Bronchial epithelial cell (primary cell): ENCODE results near the gene HNRNPUL1. TPM values are rescaled to one million over a fixed set of nuclear protein-coding genes. Genes with fewer than 3 reads are reported as not detected.

Experiments
- DNase-seq: peaks from one replicate; pipeline ENCODE4 v3.0.0-alpha.2; 2010; ENCODE audit warnings: low read depth
- FAIRE-seq: peaks from 2 replicates; lab custom pipeline; 2011; peaks lifted over from hg19 to GRCh38; lab: Jason Lieb, UNC
- H3K27me3 ChIP-seq: 2 replicates; pipeline ENCODE4 v1.5.1; 2011; ENCODE audit warnings: low read length; ENCODE audit not compliant: control insufficient read depth, insufficient read depth
- H3K36me3 ChIP-seq: 2 replicates; pipeline ENCODE4 v1.5.1; 2011; ENCODE audit warnings: low read length; ENCODE audit not compliant: control insufficient read depth, insufficient read depth
- H3K4me3 ChIP-seq: 2 replicates; pipeline ENCODE4 v1.5.1; 2011; ENCODE audit warnings: mild to moderate bottlenecking, low read depth, low read length, control low read depth
- total RNA-seq: library from RNA; depleted of rRNA; stranded (reverse); fragments of >200 nt; gene quantifications from 2 replicates; pipeline ENCODE4 v1.2.1, GENCODE V29; 2014
- TF ChIP-seq, protein P1 (sequence below): IDR thresholded peaks from 2 replicates; pipeline ENCODE4 v1.5.1; 2011; ENCODE audit warnings: mild to moderate bottlenecking, moderate library complexity, low read length, control low read depth, inconsistent platforms; ENCODE audit not compliant: insufficient read depth, severe bottlenecking

Gene HNRNPUL1
- total RNA-seq, 1 donor from 2014 or later = 41.9 TPM

DNA sequence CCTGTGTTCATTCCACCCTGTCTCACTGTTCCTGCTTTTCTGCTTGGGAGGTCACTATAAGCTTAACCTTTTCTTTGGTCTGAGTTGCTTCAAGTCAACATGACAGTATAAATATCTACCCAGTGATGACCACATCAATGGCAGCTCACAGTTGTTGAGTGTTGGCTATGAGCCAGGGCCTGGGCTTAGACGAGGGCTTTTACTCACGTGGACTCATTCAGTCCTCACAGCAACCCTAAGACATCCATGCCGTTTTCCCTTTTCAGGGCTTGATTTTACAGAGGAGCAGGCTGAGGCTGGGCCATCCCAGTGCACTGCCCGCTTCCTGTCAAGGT is 35.5 kb downstream of the HNRNPUL1 start:
- Histone ChIP-seq H3K27me3 (no peaks in the 10 kb centered on the region), H3K4me3 (no peak overlapping the region), H3K36me3 (peaks cover 50% of the 10 kb centered on the region)
- no peak for FAIRE-seq
- TF ChIP-seq, protein P1, sequence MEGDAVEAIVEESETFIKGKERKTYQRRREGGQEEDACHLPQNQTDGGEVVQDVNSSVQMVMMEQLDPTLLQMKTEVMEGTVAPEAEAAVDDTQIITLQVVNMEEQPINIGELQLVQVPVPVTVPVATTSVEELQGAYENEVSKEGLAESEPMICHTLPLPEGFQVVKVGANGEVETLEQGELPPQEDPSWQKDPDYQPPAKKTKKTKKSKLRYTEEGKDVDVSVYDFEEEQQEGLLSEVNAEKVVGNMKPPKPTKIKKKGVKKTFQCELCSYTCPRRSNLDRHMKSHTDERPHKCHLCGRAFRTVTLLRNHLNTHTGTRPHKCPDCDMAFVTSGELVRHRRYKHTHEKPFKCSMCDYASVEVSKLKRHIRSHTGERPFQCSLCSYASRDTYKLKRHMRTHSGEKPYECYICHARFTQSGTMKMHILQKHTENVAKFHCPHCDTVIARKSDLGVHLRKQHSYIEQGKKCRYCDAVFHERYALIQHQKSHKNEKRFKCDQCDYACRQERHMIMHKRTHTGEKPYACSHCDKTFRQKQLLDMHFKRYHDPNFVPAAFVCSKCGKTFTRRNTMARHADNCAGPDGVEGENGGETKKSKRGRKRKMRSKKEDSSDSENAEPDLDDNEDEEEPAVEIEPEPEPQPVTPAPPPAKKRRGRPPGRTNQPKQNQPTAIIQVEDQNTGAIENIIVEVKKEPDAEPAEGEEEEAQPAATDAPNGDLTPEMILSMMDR = no peak
- DNase-seq = no peak

DNA sequence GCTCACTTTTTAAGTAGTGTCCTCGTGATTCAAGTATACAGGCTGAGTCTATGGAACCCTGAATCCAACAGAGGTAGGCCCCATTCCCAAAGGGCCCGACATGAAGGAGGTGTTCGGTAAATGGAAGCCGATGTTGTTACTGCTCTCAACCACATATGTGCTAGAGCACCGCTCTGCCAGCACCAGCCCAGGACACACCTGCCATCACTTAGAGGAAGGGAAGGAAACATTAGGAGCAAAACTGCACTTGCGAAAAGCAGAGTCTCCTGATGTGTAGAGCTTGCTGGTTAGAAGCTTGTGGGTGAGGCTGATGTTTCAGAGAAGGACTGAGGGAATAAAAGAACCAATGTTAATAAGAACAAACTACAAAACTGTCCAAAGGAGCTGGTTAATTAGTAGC is 36.4 kb downstream of the HNRNPUL1 start:
- no peak for FAIRE-seq
- no peaks in the 10 kb centered on the region for H3K27me3 ChIP-seq
- H3K4me3 ChIP-seq = no peak overlapping the region
- TF ChIP-seq, protein P1 = no peak
- DNase-seq = no peak
- peaks cover 48% of the 10 kb centered on the region for H3K36me3 ChIP-seq

DNA sequence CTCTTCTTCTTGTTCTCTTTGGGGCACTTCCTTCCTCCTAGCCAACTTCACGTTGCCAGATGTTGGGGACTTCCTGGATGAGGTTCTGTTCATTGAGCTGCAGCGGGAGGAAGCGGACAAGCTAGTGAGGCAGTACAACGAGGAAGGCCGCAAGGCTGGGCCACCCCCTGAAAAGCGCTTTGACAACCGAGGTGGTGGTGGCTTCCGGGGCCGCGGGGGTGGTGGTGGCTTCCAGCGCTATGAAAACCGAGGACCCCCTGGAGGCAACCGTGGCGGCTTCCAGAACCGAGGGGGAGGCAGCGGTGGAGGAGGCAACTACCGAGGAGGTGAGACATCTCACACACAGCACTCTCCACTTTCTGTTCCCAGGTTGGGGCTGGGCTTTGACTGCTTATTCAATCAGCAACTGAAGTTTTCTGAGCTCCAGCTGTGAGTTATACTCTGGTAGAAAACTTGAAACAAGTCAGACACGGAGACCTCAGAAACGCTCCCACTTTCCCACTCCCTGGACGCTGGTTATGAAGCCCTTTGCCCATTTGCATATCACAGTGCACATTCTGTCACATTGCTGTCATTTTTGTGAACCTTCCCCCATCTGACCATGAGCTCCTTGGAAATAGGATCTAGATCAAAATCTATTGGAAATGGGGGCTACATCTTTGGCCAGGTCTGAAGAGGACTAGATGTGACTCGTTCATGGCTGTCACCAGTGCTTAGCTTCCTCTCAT is 38.6 kb downstream of the HNRNPUL1 start:
- Histone ChIP-seq H3K36me3 (peaks cover 41% of the 10 kb centered on the region), H3K4me3 (no peak overlapping the region), H3K27me3 (no peaks in the 10 kb centered on the region)
- DNase-seq = no peak
- FAIRE-seq = no peak
- TF ChIP-seq, protein P1 = no peak

DNA sequence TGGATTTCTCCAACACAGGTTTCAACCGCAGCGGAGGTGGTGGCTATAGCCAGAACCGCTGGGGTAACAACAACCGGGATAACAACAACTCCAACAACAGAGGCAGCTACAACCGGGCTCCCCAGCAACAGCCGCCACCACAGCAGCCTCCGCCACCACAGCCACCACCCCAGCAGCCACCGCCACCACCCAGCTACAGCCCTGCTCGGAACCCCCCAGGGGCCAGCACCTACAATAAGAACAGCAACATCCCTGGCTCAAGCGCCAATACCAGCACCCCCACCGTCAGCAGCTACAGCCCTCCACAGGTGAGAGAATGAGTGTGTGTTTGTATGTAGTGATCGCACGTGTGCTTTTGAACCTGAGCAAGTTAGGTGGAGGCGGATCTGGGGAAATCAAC is 39.8 kb downstream of the HNRNPUL1 start:
- H3K4me3 ChIP-seq = no peak overlapping the region
- H3K27me3 ChIP-seq = no peaks in the 10 kb centered on the region
- H3K36me3 ChIP-seq = peaks cover 37% of the 10 kb centered on the region
- DNase-seq = no peak
- TF ChIP-seq, protein P1 = no peak
- FAIRE-seq = no peak

DNA sequence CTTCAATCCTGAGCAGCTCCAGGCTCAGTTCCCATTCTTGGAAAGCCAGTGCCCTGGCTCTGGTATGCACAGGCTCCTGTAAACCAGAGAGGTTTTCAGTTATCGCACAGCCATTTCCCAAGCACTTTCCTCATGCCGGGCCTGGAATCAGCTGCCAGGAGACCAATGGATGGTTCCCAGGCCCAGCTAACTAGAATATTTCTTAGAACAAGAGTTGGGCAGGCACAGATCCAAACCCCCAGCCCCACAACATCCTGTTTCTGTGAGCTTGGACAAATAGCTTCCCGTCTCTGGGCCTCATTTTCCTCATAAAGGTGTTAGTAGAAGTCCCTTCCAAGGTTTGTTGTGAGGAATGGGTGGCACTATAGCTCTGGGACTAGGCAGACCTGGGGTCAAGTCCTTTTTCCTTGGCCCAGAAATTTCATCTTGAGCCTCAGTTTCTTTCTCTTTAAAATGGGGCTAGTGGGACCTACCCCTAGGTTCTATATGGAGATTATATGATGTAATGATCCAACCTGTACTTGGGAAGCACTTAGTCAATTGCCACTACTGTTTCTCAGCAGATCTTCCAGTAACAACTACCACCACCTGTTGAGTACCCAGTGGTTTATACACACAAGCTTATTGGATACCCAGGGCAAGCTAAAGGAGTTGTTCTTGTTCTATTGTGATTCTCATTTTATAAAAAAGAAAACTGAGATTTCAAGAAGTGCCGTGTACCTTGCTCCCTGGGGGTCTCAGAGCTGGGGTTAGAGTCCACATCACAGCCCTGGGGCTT is 40.7 kb downstream of the HNRNPUL1 start:
- H3K36me3 ChIP-seq = peaks cover 36% of the 10 kb centered on the region
- FAIRE-seq (no peak), DNase-seq (no peak)
- H3K27me3 ChIP-seq = no peaks in the 10 kb centered on the region
- no peak overlapping the region for H3K4me3 ChIP-seq
- TF ChIP-seq, protein P1 = no peak
